ENCODE data around the gene ZFYVE28.

- TF ChIP-seq E2F6 (IDR thresholded peaks at IDR 0.05) (0 out of 2 replicates have a peak, but pooled peaks have one; percentile 11), CTCF (IDR thresholded peaks at IDR 0.05; ENCODE audit: control extremely low read depth in 1 of 3, insufficient read depth in 1 of 3, low read depth in 1 of 3, low read length in 3 of 3) (peak in 2 of 3 experiments; percentile 99; a peak in 3 of 4 replicates), KDM4A (IDR thresholded peaks at IDR 0.05; ENCODE audit: low read depth, low read length, severe bottlenecking) (no peak)
Measured at GRCh38 chr4:2441393-2442174, 23.1 kb upstream of the ZFYVE28 start.

Data from H1 (cell line).